GM12872 (cell line): Measurements from ENCODE around the gene USP10.

Source experiments
- TF ChIP-seq, protein P1 (sequence below): IDR thresholded peaks from 3 replicates; pipeline ENCODE4 v1.5.1; 2011; ENCODE audit warnings: low read depth, mild to moderate bottlenecking, low read length, moderate library complexity; ENCODE audit not compliant: insufficient read depth

The USP10 gene, protein sequence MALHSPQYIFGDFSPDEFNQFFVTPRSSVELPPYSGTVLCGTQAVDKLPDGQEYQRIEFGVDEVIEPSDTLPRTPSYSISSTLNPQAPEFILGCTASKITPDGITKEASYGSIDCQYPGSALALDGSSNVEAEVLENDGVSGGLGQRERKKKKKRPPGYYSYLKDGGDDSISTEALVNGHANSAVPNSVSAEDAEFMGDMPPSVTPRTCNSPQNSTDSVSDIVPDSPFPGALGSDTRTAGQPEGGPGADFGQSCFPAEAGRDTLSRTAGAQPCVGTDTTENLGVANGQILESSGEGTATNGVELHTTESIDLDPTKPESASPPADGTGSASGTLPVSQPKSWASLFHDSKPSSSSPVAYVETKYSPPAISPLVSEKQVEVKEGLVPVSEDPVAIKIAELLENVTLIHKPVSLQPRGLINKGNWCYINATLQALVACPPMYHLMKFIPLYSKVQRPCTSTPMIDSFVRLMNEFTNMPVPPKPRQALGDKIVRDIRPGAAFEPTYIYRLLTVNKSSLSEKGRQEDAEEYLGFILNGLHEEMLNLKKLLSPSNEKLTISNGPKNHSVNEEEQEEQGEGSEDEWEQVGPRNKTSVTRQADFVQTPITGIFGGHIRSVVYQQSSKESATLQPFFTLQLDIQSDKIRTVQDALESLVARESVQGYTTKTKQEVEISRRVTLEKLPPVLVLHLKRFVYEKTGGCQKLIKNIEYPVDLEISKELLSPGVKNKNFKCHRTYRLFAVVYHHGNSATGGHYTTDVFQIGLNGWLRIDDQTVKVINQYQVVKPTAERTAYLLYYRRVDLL

DNA sequence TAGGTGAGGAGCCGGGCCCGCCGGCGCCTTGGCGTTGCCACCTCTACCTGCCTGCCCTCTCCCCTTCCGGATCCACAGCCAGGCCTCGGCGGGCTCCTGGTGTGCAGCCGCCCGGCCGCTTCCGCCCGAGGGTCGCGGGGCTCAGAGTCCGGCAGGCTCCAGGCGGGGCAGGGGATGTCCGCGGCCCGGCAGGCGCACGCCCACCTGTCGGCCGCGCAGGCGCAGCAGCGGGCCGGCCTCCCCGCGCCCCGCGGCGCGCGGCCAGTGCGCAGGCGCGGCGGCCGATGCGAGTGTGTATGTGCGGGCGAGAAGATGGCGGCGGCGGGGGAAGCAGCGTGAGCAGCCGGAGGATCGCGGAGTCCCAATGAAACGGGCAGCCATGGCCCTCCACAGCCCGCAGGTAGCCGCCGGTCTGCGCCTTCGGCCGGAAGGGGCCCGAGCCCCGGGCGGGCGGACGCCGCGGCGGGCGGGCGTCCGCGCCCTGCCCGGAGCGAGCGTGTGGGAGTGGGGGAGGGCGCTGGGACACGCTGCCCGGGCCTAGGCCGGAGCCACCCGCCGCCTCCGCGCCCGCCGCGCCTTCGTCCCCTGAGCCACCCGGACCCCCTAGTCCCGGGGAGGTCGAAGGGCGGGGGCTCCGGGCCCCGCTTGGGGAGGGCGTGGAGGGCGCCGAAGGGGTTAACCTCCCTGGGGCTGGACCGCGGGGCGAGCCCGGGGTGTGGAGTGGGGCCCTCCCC lies at the start of gene USP10:
TSS of gene USP10 (plus strand) at position 289 of the 734 bp plus-strand sequence. CDS start at position 380, 91 bp downstream.
- TF ChIP-seq, protein P1, sequence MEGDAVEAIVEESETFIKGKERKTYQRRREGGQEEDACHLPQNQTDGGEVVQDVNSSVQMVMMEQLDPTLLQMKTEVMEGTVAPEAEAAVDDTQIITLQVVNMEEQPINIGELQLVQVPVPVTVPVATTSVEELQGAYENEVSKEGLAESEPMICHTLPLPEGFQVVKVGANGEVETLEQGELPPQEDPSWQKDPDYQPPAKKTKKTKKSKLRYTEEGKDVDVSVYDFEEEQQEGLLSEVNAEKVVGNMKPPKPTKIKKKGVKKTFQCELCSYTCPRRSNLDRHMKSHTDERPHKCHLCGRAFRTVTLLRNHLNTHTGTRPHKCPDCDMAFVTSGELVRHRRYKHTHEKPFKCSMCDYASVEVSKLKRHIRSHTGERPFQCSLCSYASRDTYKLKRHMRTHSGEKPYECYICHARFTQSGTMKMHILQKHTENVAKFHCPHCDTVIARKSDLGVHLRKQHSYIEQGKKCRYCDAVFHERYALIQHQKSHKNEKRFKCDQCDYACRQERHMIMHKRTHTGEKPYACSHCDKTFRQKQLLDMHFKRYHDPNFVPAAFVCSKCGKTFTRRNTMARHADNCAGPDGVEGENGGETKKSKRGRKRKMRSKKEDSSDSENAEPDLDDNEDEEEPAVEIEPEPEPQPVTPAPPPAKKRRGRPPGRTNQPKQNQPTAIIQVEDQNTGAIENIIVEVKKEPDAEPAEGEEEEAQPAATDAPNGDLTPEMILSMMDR: no peak

DNA sequence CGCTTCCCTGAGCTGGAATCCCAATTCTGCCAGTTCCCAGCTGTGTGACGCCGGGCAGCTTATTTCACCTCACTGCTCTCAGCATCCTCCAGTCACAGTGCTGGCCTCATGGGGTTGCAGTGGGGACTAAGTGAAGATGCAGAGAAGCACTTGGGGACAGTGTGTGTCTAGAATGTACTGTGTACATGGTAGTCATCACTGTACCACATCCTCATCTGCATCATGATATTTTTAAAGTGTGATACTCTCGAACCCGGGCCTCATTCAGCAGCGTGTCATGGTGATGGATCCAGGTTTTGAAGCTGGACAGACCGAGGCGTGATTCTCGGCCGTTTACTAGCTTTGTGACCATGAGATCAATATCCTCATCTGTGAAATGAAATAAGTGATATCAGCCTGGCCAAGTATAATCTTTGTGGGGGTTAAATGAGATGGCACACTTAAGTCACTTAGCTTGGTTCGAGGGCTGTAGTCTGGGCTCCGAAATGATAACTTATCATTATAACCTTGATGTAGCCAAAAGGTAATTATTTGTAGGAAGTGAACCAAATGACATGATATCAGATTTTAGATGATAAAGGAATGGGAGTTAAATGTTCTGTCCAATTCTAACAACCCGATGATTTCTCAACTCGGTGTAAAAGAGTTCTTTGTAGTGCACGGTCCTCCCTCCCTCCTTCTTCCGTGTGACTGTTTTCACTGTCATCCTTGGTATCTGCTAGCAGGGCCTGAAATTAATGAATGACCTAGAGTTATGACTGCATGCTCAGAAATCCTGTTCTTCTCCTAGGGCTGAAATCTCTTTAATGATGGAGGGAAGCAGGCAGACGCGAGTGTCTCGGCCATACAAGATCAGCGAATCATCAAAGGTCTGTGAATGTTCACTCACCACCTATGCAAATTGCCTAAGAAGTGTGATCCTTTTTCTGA lies 49.5 kb upstream of the USP10 start:
- TF ChIP-seq, protein P1: no peak

DNA sequence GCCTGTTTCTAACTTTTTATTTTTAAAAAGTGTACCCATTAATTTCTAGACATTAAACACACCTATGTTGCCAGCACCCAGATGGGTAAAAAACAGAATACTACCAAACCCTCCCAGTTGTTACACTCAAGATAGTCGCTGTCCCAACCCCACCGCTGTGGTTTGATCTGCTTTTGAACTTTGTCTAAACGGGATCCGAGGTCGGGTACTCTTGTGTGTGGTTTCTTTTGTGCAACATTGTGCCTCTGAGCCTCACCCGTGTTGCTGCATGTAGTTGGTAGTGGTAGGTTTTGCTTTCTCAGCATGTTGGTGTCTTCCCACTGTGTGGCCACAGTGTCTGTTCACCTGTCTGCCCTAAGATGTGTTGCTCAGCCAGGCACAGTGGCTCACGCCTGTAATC lies 47.2 kb upstream of the USP10 start:
- TF ChIP-seq, protein P1: no peak

DNA sequence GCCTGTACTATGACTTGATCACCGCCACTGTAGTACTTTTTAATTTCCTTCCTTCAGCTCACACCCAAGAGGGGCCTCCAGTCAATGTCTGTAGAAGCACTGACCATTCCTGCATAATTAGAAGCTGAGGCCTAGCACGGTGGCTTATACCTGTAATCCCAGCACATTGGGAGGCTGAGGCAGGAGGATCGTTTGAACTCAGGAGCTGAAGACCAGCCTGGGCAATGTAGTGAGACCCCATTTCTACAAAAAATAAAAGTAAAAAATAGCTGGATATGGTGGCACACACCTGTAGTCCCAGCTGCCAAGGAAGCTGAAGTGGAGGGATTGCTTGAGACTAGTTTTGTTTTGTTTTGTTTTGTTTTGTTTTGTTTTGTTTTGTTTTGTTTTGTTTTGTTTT lies 45.6 kb upstream of the USP10 start:
- TF ChIP-seq, protein P1: no peak

DNA sequence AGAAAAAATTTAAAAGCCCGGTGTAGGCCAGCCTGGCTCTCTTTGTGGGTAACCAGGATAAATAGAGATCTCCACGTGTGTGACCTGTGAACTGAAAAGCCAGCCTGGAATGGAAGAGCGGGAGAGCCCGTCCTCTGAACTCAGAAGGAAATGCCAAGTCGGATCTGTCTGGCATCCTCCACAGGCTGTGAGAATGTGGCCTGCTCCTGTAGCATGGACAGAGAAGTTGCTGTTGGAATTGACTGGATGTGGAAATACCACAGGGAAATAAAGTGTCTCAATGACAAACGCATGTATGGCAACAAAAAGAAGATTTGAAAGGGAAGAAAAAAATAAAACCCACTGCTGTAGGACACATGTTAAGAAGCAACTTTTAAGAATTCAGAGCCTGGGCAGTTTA lies 44.8 kb upstream of the USP10 start:
- TF ChIP-seq, protein P1: no peak

DNA sequence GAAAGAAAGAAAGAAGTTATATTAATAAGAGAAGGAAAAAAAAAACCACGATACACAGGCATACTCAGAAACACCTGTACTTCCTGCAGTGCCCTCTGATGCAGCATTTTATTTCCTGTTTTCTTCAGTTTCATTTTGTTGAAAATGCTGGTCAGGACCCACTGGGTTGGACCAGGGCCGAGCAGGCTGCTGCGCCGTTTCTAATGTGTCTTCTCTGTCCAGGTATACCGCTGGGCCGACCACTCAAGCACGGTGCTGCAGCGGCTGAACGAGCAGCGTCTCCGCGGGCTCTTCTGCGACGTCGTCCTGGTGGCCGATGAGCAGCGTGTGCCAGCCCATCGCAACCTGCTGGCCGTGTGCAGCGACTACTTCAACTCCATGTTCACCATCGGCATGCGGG lies 43.2 kb upstream of the USP10 start:
- TF ChIP-seq, protein P1: no peak
